SJCRH30 (cell line): ENCODE results near the gene ARID1B. TPM values are rescaled to one million over a fixed set of nuclear protein-coding genes. Genes with fewer than 3 reads are reported as not detected.

ENCODE experiments used
- DNase-seq, 2 experiments: peaks; one replicate each; pipeline ENCODE4 v3.0.0-alpha.2; 2015 to 2020
- H3K27ac ChIP-seq: fragments of 250-450 bp; sonication (Bioruptor Pico); 2 replicates; pipeline ENCODE4 v1.5.1; 2020; ENCODE audit warnings: mild to moderate bottlenecking, moderate library complexity
- H3K27me3 ChIP-seq: fragments of 250-450 bp; sonication (Bioruptor Pico); 2 replicates; pipeline ENCODE4 v1.5.1; 2020; ENCODE audit warnings: mild to moderate bottlenecking, moderate library complexity
- H3K36me3 ChIP-seq: fragments of 250-450 bp; sonication (Bioruptor Pico); 2 replicates; pipeline ENCODE4 v1.5.1; 2020; ENCODE audit warnings: mild to moderate bottlenecking, moderate library complexity
- H3K4me1 ChIP-seq: fragments of 250-450 bp; sonication (Bioruptor Pico); 2 replicates; pipeline ENCODE4 v1.5.1; 2020; ENCODE audit warnings: mild to moderate bottlenecking, moderate library complexity
- H3K4me3 ChIP-seq: fragments of 250-450 bp; sonication (Bioruptor Pico); 2 replicates; pipeline ENCODE4 v1.5.1; 2020; ENCODE audit warnings: mild to moderate bottlenecking, moderate library complexity
- H3K9me3 ChIP-seq: fragments of 250-450 bp; sonication (Bioruptor Pico); replicated peaks from 2 replicates; pipeline ENCODE4 v1.5.1; 2020; ENCODE audit warnings: mild to moderate bottlenecking, moderate library complexity
- total RNA-seq: library from RNA; depleted of rRNA; stranded (reverse); fragments of >200 nt; shearing (Covaris generic); gene quantifications from 2 replicates; pipeline ENCODE4 v1.2.3, GENCODE V29; 2014

ARID1B gene
- total RNA-seq, 1 experiment from 2014 or later: 28.5 TPM

GRCh38 chr6:156854466-156855161, 77.4 kb downstream of the ARID1B start:
- no peak overlapping the region for H3K27ac ChIP-seq
- no peaks in the 10 kb centered on the region for H3K36me3 ChIP-seq
- no peak for DNase-seq
- no peaks in the 10 kb centered on the region for H3K27me3 ChIP-seq
- peaks cover 4% of the 10 kb centered on the region for H3K4me1 ChIP-seq
- no peaks in the 10 kb centered on the region for H3K9me3 ChIP-seq
- H3K4me3 ChIP-seq: no peak overlapping the region

DNA sequence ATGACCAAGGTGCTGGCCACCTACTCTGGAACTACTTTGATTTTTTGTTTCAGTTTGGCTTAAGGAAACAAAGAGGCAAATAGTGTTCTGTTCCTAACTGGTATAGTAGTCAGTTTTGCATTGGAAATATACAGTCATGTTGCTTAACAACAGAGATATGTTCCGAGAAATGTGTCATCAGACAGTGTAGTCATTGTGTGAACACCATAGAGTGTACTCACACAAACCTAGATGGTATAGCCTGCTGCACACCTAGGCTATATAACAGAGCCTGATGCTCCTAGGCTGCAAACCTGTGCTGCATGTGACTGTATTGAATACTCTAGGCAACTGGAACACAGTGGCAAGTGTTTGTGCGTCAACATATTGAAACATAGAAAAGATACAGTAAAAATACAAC, 80.4 kb downstream of the ARID1B start:
- H3K27me3 ChIP-seq: no peaks in the 10 kb centered on the region
- H3K9me3 ChIP-seq: no peaks in the 10 kb centered on the region
- H3K4me1 ChIP-seq: peaks cover under 1% of the 10 kb centered on the region
- H3K4me3 ChIP-seq: no peak overlapping the region
- H3K27ac ChIP-seq: no peak overlapping the region
- H3K36me3 ChIP-seq: no peaks in the 10 kb centered on the region
- no peak for DNase-seq

DNA sequence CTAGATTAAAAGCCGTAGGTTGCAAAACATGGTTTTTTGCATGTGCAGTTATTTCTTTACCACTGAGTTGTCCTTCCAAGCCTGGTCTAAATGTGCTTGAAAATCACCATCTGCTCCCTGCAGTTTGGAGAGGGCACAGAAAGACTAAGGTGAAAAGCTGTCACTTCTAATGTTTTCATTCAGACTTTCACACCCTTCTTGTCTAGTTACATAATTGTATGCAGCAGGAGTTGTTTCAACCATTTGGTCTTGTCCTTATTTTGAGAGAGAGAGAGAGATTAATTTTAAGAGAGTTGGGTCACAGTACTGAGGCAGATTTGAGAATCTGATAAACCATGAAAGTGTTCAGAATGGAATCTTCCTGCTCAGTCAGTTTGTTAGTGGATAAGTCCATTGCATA, 82.5 kb downstream of the ARID1B start:
- Histone ChIP-seq H3K9me3 (no peaks in the 10 kb centered on the region), H3K4me1 (no peaks in the 10 kb centered on the region), H3K4me3 (no peak overlapping the region), H3K36me3 (no peaks in the 10 kb centered on the region), H3K27me3 (no peaks in the 10 kb centered on the region), H3K27ac (no peak overlapping the region)
- DNase-seq: no peak

DNA sequence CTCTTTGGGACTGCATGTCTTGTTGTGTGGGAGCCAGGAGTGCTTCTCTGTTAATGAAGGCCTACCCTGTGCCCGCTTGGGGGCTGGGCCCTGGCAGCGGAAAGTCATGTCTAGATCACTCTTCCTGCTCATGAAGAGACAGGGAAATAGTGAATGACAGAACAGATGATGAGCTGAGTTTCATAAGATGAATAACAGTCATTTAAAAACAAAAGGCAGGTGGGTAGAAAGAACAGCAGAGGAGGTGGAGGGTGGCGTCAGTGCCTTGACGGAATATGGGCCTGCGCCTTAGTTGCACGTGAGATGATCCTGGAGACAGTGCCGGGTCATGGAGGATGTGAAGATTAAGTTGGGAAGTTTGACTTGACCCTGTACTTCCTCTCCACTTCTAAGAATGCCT, 85.5 kb downstream of the ARID1B start:
- Histone ChIP-seq H3K36me3 (no peaks in the 10 kb centered on the region), H3K27me3 (no peaks in the 10 kb centered on the region), H3K27ac (no peak overlapping the region), H3K4me3 (no peak overlapping the region), H3K4me1 (no peaks in the 10 kb centered on the region), H3K9me3 (no peaks in the 10 kb centered on the region)
- no peak for DNase-seq

GRCh38 chr6:156863504-156863903, 86.3 kb downstream of the ARID1B start:
- Histone ChIP-seq H3K4me3 (no peak overlapping the region), H3K27me3 (no peaks in the 10 kb centered on the region), H3K4me1 (no peaks in the 10 kb centered on the region), H3K27ac (no peak overlapping the region), H3K36me3 (no peaks in the 10 kb centered on the region), H3K9me3 (no peaks in the 10 kb centered on the region)
- no peak for DNase-seq

DNA sequence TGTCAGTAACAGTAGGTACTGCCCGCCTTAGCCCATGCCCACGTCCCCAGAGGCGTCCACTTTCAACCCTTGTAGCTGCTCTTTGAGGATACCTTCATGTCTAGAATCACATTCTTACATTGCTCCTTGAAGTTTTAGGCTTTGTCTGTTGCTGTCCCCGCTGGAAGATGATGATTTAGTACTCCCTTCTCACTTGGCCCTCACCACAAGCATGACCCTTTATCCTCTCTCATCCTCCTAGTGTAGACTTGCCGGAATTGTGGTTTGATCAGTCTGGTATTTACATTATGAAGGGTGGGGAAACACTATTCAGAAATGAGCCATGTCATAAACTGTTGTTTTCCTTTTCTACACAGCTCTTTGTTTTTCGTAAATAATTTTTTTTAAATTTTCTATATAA, 87.4 kb downstream of the ARID1B start:
- H3K36me3 ChIP-seq: no peaks in the 10 kb centered on the region
- DNase-seq: no peak
- H3K4me1 ChIP-seq: no peaks in the 10 kb centered on the region
- no peaks in the 10 kb centered on the region for H3K9me3 ChIP-seq
- H3K27ac ChIP-seq: no peak overlapping the region
- H3K4me3 ChIP-seq: no peak overlapping the region
- no peaks in the 10 kb centered on the region for H3K27me3 ChIP-seq

DNA sequence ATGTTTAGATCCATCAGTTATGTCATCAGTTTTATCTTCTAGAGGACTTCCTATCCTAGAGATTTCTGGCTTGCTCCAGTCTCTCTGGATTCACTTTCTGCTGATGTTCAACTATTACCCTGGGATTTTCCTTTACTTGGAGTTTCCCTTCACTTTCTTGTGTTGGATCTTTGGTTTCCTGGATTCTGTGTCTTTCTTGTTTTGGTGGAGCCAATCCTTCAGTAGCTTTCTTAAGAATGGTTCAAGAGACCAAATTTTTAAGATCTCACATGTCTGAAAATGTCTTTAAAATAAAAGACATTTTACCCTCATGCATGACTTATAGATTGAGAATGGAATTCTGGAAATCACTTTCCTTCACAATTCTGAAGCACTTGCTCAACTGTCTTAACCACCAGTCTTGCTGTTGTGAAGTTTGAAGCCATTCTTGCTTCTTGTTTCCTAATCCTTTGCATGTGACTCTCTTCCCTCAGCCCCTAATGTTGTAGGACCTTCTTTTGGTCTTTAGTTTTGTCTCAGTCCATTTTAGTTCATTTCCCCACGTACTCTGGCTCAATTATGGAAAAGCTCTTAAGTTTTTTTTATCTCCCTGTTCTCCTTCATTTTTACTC, 87.9 kb downstream of the ARID1B start:
- no peaks in the 10 kb centered on the region for H3K36me3 ChIP-seq
- H3K27ac ChIP-seq: no peak overlapping the region
- no peaks in the 10 kb centered on the region for H3K27me3 ChIP-seq
- DNase-seq: no peak
- no peak overlapping the region for H3K4me3 ChIP-seq
- H3K4me1 ChIP-seq: no peaks in the 10 kb centered on the region
- no peaks in the 10 kb centered on the region for H3K9me3 ChIP-seq

- no peaks in the 10 kb centered on the region for H3K4me1 ChIP-seq
- H3K27ac ChIP-seq: no peak overlapping the region
- H3K9me3 ChIP-seq: no peaks in the 10 kb centered on the region
- H3K27me3 ChIP-seq: no peaks in the 10 kb centered on the region
- H3K4me3 ChIP-seq: no peak overlapping the region
- no peak for DNase-seq
- H3K36me3 ChIP-seq: no peaks in the 10 kb centered on the region
Observed at GRCh38 chr6:156866220-156867015, 89.2 kb downstream of the ARID1B start.

DNA sequence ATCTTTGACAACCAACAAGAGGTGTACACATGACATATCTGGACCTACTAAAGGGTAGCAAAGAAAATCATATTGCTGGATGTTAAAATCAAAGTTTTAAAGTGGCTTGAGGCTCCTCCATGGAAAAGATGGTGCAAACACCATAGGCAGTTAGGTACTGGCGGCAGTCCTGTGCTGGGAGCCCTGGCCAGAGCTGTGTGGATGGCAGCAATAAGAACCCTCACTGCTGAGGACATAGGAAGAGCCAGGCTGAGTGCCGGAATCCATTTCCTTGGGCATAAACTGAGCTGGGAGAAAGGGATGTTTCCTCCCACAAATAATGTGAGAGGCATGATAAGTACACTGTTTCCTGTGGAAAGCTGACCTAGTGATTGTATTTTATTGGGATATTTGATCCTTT, 89.9 kb downstream of the ARID1B start:
- no peaks in the 10 kb centered on the region for H3K4me1 ChIP-seq
- DNase-seq: no peak
- no peaks in the 10 kb centered on the region for H3K27me3 ChIP-seq
- no peak overlapping the region for H3K4me3 ChIP-seq
- no peaks in the 10 kb centered on the region for H3K36me3 ChIP-seq
- no peaks in the 10 kb centered on the region for H3K9me3 ChIP-seq
- H3K27ac ChIP-seq: no peak overlapping the region

- no peaks in the 10 kb centered on the region for H3K36me3 ChIP-seq
- no peak overlapping the region for H3K27ac ChIP-seq
- no peak overlapping the region for H3K4me3 ChIP-seq
- no peaks in the 10 kb centered on the region for H3K27me3 ChIP-seq
- no peaks in the 10 kb centered on the region for H3K4me1 ChIP-seq
- H3K9me3 ChIP-seq: no peaks in the 10 kb centered on the region
- no peak for DNase-seq
Observed at GRCh38 chr6:156868385-156868784, 91.2 kb downstream of the ARID1B start.

DNA sequence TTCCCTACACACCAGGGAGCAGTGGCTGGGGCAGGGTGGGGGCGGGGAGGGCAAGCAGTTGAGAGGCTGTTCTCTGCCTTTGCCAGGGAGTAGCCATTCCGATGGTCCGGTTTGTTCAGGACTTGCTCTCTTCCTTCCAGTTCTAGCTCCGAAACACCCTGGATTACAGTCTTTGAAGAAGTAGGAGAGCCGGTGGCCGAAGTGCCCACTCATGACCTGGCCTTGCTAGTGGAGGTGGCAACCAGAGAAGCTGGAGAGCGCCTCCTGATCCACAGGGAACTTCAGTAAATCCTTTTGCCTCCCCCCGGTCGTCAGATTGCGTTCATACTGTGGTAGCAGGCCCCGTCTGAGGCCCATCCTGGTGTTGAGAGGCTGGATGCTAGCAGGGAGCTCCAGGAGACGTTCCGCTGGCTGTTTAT, 92.8 kb downstream of the ARID1B start:
- Histone ChIP-seq H3K36me3 (no peaks in the 10 kb centered on the region), H3K9me3 (no peaks in the 10 kb centered on the region), H3K27ac (no peak overlapping the region), H3K4me1 (no peaks in the 10 kb centered on the region), H3K27me3 (no peaks in the 10 kb centered on the region), H3K4me3 (no peak overlapping the region)
- no peak for DNase-seq

GRCh38 chr6:156870924-156871539, 93.9 kb downstream of the ARID1B start:
- no peaks in the 10 kb centered on the region for H3K36me3 ChIP-seq
- H3K9me3 ChIP-seq: no peaks in the 10 kb centered on the region
- no peaks in the 10 kb centered on the region for H3K27me3 ChIP-seq
- no peak overlapping the region for H3K27ac ChIP-seq
- H3K4me1 ChIP-seq: no peaks in the 10 kb centered on the region
- DNase-seq: no peak
- H3K4me3 ChIP-seq: no peak overlapping the region

- Histone ChIP-seq H3K9me3 (no peaks in the 10 kb centered on the region), H3K4me1 (no peaks in the 10 kb centered on the region), H3K36me3 (no peaks in the 10 kb centered on the region), H3K27me3 (no peaks in the 10 kb centered on the region), H3K4me3 (no peak overlapping the region), H3K27ac (no peak overlapping the region)
- DNase-seq: no peak
Observed at GRCh38 chr6:156872903-156873302, 95.7 kb downstream of the ARID1B start.

DNA sequence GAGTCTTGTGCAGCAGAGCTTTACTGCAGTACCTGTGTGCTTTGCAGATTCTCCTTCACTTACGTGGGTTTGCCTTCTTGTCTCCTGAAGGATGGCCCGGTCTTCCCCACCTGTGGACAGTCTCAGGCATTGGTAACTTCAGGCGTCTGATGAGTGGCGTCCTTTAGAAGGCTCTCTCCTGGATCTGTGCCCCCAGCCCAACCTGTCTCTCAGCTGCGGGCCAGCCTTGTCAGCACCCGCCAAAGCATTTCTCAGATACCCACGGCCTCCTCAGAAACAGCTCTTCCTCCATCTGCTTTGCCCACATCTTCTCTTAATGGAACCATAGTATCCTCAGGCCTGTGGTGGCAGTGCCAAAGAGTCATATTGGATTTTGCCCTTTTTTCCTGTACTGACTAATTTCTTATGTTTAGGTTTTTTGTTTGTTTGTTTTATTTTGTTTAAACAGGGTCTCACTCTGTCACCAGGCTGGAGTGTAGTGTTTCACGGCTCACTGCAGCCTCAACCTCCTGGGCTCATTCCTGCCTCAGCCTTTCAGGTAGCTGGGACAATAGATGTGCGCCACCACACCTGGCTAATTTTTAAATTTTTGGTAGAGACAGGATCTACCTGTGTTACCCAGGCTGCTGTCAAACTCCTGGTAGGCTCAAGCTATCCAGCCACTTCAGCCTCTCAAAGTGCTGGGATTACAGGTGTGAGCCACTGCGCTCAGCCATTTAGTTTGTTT, 96.6 kb downstream of the ARID1B start:
- Histone ChIP-seq H3K36me3 (no peaks in the 10 kb centered on the region), H3K27ac (no peak overlapping the region), H3K9me3 (no peaks in the 10 kb centered on the region), H3K4me3 (no peak overlapping the region), H3K27me3 (no peaks in the 10 kb centered on the region), H3K4me1 (no peaks in the 10 kb centered on the region)
- DNase-seq: no peak
